Measurements from ENCODE around the gene ZNF746. TPM values are rescaled to one million over a fixed set of nuclear protein-coding genes. Genes with fewer than 3 reads are reported as not detected.

ZNF746 gene
- total RNA-seq, 2 donors from 2014 or later: 14.8 to 36.9 TPM

GRCh38 chr7:149469806-149470205, 27.8 kb downstream of the ZNF746 start:
- DNase-seq (no peak), ATAC-seq (no peak)
- no peaks in the 10 kb centered on the region for H3K9me3 ChIP-seq
- intact Hi-C loops (cut with DNase I): no loop called here
- no peaks in the 10 kb centered on the region for H3K4me1 ChIP-seq
- H3K27me3 ChIP-seq: no peaks in the 10 kb centered on the region
- peaks cover 0 to 2% of the 10 kb centered on the region in 2 donors for H3K36me3 ChIP-seq (replicated peaks in 1 of 2; ENCODE audit: insufficient read depth in 1 of 2, low read depth in 2 of 2)
- TF ChIP-seq POLR2A (IDR thresholded peaks at IDR 0.05) (no peak), CTCF (IDR thresholded peaks at IDR 0.05) (no peak)
- no peak overlapping the region for H3K27ac ChIP-seq
- 91% methylated on average over 8 of the region's 8 CpGs for WGBS, 2 donors
- no peak overlapping the region for H3K4me3 ChIP-seq

GRCh38 chr7:149468208-149468607, 29.4 kb downstream of the ZNF746 start:
- 66 to 83% methylated on average over 5 of the region's 5 CpGs for WGBS, 2 donors
- H3K4me3 ChIP-seq: no peak overlapping the region
- DNase-seq: no peak

GRCh38 chr7:149467321-149467859, 30.2 kb downstream of the ZNF746 start:
- DNase-seq (no peak), ATAC-seq (no peak)
- intact Hi-C loops (cut with DNase I): no loop called here
- Histone ChIP-seq H3K27me3 (no peaks in the 10 kb centered on the region), H3K4me3 (no peak overlapping the region), H3K9me3 (no peaks in the 10 kb centered on the region), H3K36me3 (replicated peaks in 1 of 2; ENCODE audit: insufficient read depth in 1 of 2, low read depth in 2 of 2) (no peaks in the 10 kb centered on the region), H3K4me1 (no peaks in the 10 kb centered on the region), H3K27ac (no peak overlapping the region)
- 50 to 56% methylated on average over 1 of the region's 1 CpG for whole genome bisulfite sequencing, 2 donors
- no peak for TF ChIP-seq POLR2A (IDR thresholded peaks at IDR 0.05)
- TF ChIP-seq CTCF (IDR thresholded peaks at IDR 0.05): no peak

More at GRCh38 chr7:149468208-149468607, 29.4 kb downstream of the ZNF746 start:
- intact Hi-C loops (cut with DNase I): no loop called here
- Histone ChIP-seq H3K27me3 (no peaks in the 10 kb centered on the region), H3K27ac (no peak overlapping the region), H3K36me3 (replicated peaks in 1 of 2; ENCODE audit: insufficient read depth in 1 of 2, low read depth in 2 of 2) (no peaks in the 10 kb centered on the region), H3K9me3 (no peaks in the 10 kb centered on the region), H3K4me1 (no peaks in the 10 kb centered on the region)
- ATAC-seq: no peak
- TF ChIP-seq CTCF (IDR thresholded peaks at IDR 0.05) (no peak), POLR2A (IDR thresholded peaks at IDR 0.05) (no peak)

- no peak for DNase-seq
- Histone ChIP-seq H3K36me3 (replicated peaks in 1 of 2; ENCODE audit: insufficient read depth in 1 of 2, low read depth in 2 of 2) (no peaks in the 10 kb centered on the region), H3K27me3 (no peaks in the 10 kb centered on the region), H3K4me3 (no peak overlapping the region), H3K9me3 (no peaks in the 10 kb centered on the region), H3K4me1 (no peaks in the 10 kb centered on the region), H3K27ac (no peak overlapping the region)
- no peak for TF ChIP-seq CTCF (IDR thresholded peaks at IDR 0.05)
- no peak for ATAC-seq
- intact Hi-C loops (cut with DNase I): no loop called here
Observed at GRCh38 chr7:149466364-149466763, 31.2 kb downstream of the ZNF746 start.

- Histone ChIP-seq H3K27ac (no peak overlapping the region), H3K9me3 (no peaks in the 10 kb centered on the region), H3K36me3 (replicated peaks in 1 of 2; ENCODE audit: insufficient read depth in 1 of 2, low read depth in 2 of 2) (no peaks in the 10 kb centered on the region), H3K4me3 (no peak overlapping the region), H3K27me3 (no peaks in the 10 kb centered on the region), H3K4me1 (peaks cover 15% of the 10 kb centered on the region)
- ATAC-seq: no peak
- no peak for TF ChIP-seq POLR2A (IDR thresholded peaks at IDR 0.05)
- DNase-seq: no peak
- 55 to 65% methylated on average over 1 of the region's 1 CpG for WGBS, 2 donors
- intact Hi-C loops (cut with DNase I): no loop called here
Observed at GRCh38 chr7:149463500-149464161, 34.0 kb downstream of the ZNF746 start.
